Breast epithelium (tissue), 4 donors: ENCODE measurements around the gene ADIPOR2. TPM values are rescaled to one million over a fixed set of nuclear protein-coding genes. Genes with fewer than 3 reads are reported as not detected.

ENCODE experiments used
- DNase-seq, 2 donors: peaks; one replicate each; pipeline ENCODE4 v3.0.0-alpha.2; 2019; ENCODE audit warnings: low spot score in 2 of 2
- H3K27ac ChIP-seq, 2 donors: fragments of 200-600 bp; sonication (generic) in 1 of 2; one replicate each; pipeline ENCODE4 v1.5.1; 2016 to 2019; ENCODE audit warnings: mild to moderate bottlenecking in 1 of 2
- H3K27me3 ChIP-seq, 2 donors: fragments of 200-600 bp; sonication (generic) in 1 of 2; one replicate each; pipeline versions ENCODE4 v1.5.1 to v1.6.0; 2017 to 2019; ENCODE audit warnings: control low read depth in 1 of 2, mild to moderate bottlenecking in 1 of 2
- H3K36me3 ChIP-seq: fragments of 200-600 bp; one replicate; pipeline ENCODE4 v1.5.1; 2019
- H3K4me1 ChIP-seq, 2 donors: fragments of 200-600 bp; sonication (generic); one replicate each; pipeline ENCODE4 v1.5.1; 2016 to 2019; ENCODE audit warnings: control low read depth in 1 of 2
- H3K4me3 ChIP-seq, 3 donors: fragments of 200-600 bp; sonication (generic); 1 replicate in 2 of 3; 2 replicates in 1 of 3; pipeline ENCODE4 v1.5.1; 2016 to 2019; ENCODE audit warnings: mild to moderate bottlenecking in 3 of 3, moderate library complexity in 2 of 3
- H3K9me3 ChIP-seq, 2 donors: fragments of 200-600 bp; sonication (generic) in 1 of 2; one replicate each; pipeline ENCODE4 v1.5.1; 2016 to 2019; ENCODE audit warnings: control low read depth in 1 of 2
- CTCF ChIP-seq, 3 donors: fragments of 450-650 bp; IDR thresholded peaks; one replicate each; pipeline ENCODE4 v1.5.1; 2016 to 2017; ENCODE audit warnings: antibody characterized with exemption in 3 of 3, mild to moderate bottlenecking in 3 of 3, moderate library complexity in 3 of 3
- POLR2A ChIP-seq: fragments of 450-650 bp; IDR thresholded peaks from one replicate; pipeline ENCODE4 v1.6.1; 2016; ENCODE audit warnings: antibody characterized with exemption, mild to moderate bottlenecking, moderate library complexity
- POLR2AphosphoS5 ChIP-seq, 3 donors: sonication (generic); formaldehyde crosslinking; IDR thresholded peaks; one replicate each; pipeline ENCODE4 v1.6.1; 2017; ENCODE audit warnings: antibody characterized with exemption in 3 of 3
- intact Hi-C: fragments of 100-400 bp; cut with DNase I; formaldehyde crosslinking; loops from one replicate; pipeline ENCODE4 v1.15.1; 2023; ENCODE audit warnings: low total_unique reads
- total RNA-seq, 3 donors: library from RNA; depleted of rRNA; stranded (reverse); fragments of >200 nt; gene quantifications; one replicate each; pipeline ENCODE4 v1.1.0, GENCODE V29; 2016

Gene ADIPOR2
- total RNA-seq, 3 donors from 2014 or later = 44.3 to 58.2 (median 48.8) TPM

GRCh38 chr12:1835211-1836131, 144.6 kb downstream of the ADIPOR2 start:
- peaks cover 0 to 4% of the 10 kb centered on the region in 2 donors for H3K4me1 ChIP-seq
- intact Hi-C loops = no loop called here
- DNase-seq = no peak
- no peaks in the 10 kb centered on the region for H3K9me3 ChIP-seq
- TF ChIP-seq POLR2A (no peak), CTCF (IDR thresholded peaks at IDR 0.05) (no peak), POLR2AphosphoS5 (IDR thresholded peaks at IDR 0.05) (no peak)
- peaks cover 0 to 19% of the 10 kb centered on the region in 2 donors for H3K27me3 ChIP-seq
- no peak overlapping the region for H3K4me3 ChIP-seq
- H3K36me3 ChIP-seq = no peaks in the 10 kb centered on the region
- no peak overlapping the region for H3K27ac ChIP-seq

- no peak overlapping the region for H3K27ac ChIP-seq
- H3K4me3 ChIP-seq = no peak overlapping the region
- H3K4me1 ChIP-seq = no peaks in the 10 kb centered on the region
- H3K9me3 ChIP-seq = no peaks in the 10 kb centered on the region
- intact Hi-C loops = no loop called here
- no peak for TF ChIP-seq CTCF (IDR thresholded peaks at IDR 0.05)
- TF ChIP-seq POLR2A = no peak
- TF ChIP-seq POLR2AphosphoS5 (IDR thresholded peaks at IDR 0.05) = no peak
- no peak for DNase-seq
- H3K36me3 ChIP-seq = no peaks in the 10 kb centered on the region
- peaks cover 0 to 22% of the 10 kb centered on the region in 2 donors for H3K27me3 ChIP-seq
Observed at GRCh38 chr12:1836241-1836803, 145.5 kb downstream of the ADIPOR2 start.

GRCh38 chr12:1836854-1837421, 146.1 kb downstream of the ADIPOR2 start:
- intact Hi-C loops = no loop called here
- no peaks in the 10 kb centered on the region for H3K9me3 ChIP-seq
- H3K36me3 ChIP-seq = no peaks in the 10 kb centered on the region
- H3K4me3 ChIP-seq = no peak overlapping the region
- H3K27me3 ChIP-seq = peaks cover 0 to 23% of the 10 kb centered on the region in 2 donors
- H3K4me1 ChIP-seq = no peaks in the 10 kb centered on the region
- no peak overlapping the region for H3K27ac ChIP-seq
- no peak for TF ChIP-seq POLR2AphosphoS5 (IDR thresholded peaks at IDR 0.05)
- TF ChIP-seq POLR2A = no peak
- TF ChIP-seq CTCF (IDR thresholded peaks at IDR 0.05) = no peak
- DNase-seq = peak; percentile 22 to 80

GRCh38 chr12:1837541-1838204, 146.8 kb downstream of the ADIPOR2 start:
- TF ChIP-seq POLR2A (no peak), CTCF (IDR thresholded peaks at IDR 0.05) (no peak), POLR2AphosphoS5 (IDR thresholded peaks at IDR 0.05) (no peak)
- Histone ChIP-seq H3K27ac (no peak overlapping the region), H3K4me1 (no peaks in the 10 kb centered on the region), H3K27me3 (peaks cover 0 to 30% of the 10 kb centered on the region in 2 donors), H3K9me3 (no peaks in the 10 kb centered on the region), H3K4me3 (no peak overlapping the region), H3K36me3 (no peaks in the 10 kb centered on the region)
- DNase-seq = no peak
- intact Hi-C loops = no loop called here

Other genes starting within 250 kb of the ADIPOR2 start
- 10 to 100 TPM in 1 of 3 donors, 1 to 10 TPM in 2; 8.2 to 12.9 (median 8.5) TPM for gene FBXL14, start 96.5 kb upstream of the ADIPOR2 start, total RNA-seq
- gene WNT5B, start 61.8 kb upstream of the ADIPOR2 start, total RNA-seq = 10 to 100 TPM in 1 of 3 donors, 1 to 10 TPM in 2; 3.9 to 11.9 (median 4.0) TPM
- gene LRTM2, start 129.5 kb downstream of the ADIPOR2 start, total RNA-seq = not detected
- 10 to 100 TPM in 1 of 3 donors, 1 to 10 TPM in 2; 3.2 to 10.2 (median 3.3) TPM for gene CACNA2D4, start 227.6 kb downstream of the ADIPOR2 start, total RNA-seq